Measurements from ENCODE around the gene GPC6.

- TF ChIP-seq CTCF (IDR thresholded peaks at IDR 0.05; ENCODE audit: poor library complexity) = no peak
- TF ChIP-seq EZH2 (IDR thresholded peaks at IDR 0.05; ENCODE audit: borderline replicate concordance) = no peak
Measured at GRCh38 chr13:93511011-93511410, 284.4 kb downstream of the GPC6 start.
